ENCODE measurements around the gene ENOX2.

DNA sequence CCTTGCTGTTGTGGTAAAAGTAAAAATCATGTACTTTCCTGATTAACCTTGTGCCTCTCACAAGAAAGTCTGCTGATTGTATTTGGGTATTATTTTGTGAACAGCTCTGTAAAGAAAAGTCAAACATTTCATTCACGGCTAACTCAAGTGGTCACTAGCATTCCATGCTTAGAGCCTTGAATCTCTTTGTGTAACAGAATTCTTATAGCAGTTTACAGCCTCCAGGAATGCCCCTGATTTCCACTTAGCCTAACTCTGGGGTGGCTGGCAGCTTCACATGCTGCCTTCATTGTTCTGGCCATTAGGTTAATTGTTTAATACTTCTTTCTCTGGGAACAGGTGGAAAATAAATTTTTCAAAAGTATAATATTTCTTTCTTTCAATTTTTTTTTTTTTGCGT is 274.5 kb downstream of the ENOX2 start:
- TF ChIP-seq, protein P1, sequence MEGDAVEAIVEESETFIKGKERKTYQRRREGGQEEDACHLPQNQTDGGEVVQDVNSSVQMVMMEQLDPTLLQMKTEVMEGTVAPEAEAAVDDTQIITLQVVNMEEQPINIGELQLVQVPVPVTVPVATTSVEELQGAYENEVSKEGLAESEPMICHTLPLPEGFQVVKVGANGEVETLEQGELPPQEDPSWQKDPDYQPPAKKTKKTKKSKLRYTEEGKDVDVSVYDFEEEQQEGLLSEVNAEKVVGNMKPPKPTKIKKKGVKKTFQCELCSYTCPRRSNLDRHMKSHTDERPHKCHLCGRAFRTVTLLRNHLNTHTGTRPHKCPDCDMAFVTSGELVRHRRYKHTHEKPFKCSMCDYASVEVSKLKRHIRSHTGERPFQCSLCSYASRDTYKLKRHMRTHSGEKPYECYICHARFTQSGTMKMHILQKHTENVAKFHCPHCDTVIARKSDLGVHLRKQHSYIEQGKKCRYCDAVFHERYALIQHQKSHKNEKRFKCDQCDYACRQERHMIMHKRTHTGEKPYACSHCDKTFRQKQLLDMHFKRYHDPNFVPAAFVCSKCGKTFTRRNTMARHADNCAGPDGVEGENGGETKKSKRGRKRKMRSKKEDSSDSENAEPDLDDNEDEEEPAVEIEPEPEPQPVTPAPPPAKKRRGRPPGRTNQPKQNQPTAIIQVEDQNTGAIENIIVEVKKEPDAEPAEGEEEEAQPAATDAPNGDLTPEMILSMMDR (IDR thresholded peaks at IDR 0.05), result no peak
- no peak for TF ChIP-seq POLR2AphosphoS5 (IDR thresholded peaks at IDR 0.05)
- TF ChIP-seq POLR2A (IDR thresholded peaks at IDR 0.05), result no peak
